ENCODE measurements around the gene ZC3H4. TPM values are rescaled to one million over a fixed set of nuclear protein-coding genes. Genes with fewer than 3 reads are reported as not detected.

Gene ZC3H4
- total and polyA plus RNA-seq, 2 donors (not counting 1 experiment from before 2014, with no cell fraction given) = 12.7 to 73.7 TPM

DNA sequence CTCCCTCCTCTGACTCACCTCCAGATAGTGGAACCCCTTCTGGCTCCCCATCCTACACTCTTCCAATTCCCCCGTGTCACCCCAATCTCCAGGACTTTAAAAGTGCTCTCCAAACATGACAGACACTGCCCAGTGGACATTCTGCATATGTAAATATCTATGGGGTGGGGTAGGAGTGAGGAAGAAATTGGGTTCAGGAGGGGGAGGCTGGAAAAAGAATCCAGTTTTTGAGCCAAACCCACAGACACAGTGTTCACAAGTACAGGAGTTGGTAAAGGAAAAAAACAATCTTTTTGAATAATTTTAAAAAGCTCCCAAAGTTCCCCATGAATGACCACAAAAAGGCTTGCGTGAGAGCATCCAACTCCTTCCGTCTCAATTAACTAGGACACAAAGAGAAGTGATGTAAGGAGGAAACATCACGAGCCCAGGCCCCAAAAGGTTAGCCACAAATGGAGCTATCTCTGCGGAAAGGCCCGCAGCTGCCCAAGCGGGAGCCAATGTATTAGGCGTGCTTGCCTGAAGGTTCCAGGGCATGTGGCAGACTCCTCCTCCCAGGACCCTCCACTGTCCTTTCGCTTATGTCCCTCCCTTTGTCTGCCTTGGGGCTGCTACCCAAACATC is 18.0 kb downstream of the ZC3H4 start:
- Mint-ChIP-seq H3K4me3 (no peak overlapping the region), H3K27ac (peak overlapping the region; percentile 60), H3K27me3 (no peaks in the 10 kb centered on the region), H3K4me1 (peaks cover 42% of the 10 kb centered on the region), H3K9me3 (ENCODE audit: insufficient read depth) (no peaks in the 10 kb centered on the region)
- Histone ChIP-seq H3K9me3 (ENCODE audit: control extremely low read depth in 1 of 3, control insufficient read depth in 2 of 3, insufficient read depth in 1 of 3, low read length in 2 of 3) (no peaks in the 10 kb centered on the region), H3K4me3 (ENCODE audit: control extremely low read depth in 1 of 5, extremely low read depth in 1 of 5, insufficient read depth in 1 of 5, low read depth in 2 of 5, low read length in 4 of 5) (no peak overlapping the region), H3K27me3 (replicated peaks in 1 of 4; ENCODE audit: control extremely low read depth in 1 of 4, control insufficient read depth in 3 of 4, insufficient read depth in 4 of 4, low read length in 3 of 4) (no peaks in the 10 kb centered on the region), H2AFZ (ENCODE audit: insufficient read depth, low read depth, low read length, poor library complexity, severe bottlenecking) (no peak overlapping the region), H3K27ac (ENCODE audit: low read length in 2 of 2) (peak overlapping the region; percentile 38 to 60), H3K9ac (ENCODE audit: low read length) (no peak overlapping the region), H4K20me1 (ENCODE audit: control insufficient read depth, insufficient read depth, low read length, poor library complexity, severe bottlenecking) (peaks cover 47% of the 10 kb centered on the region), H3K36me3 (replicated peaks in 1 of 2; ENCODE audit: control extremely low read depth in 1 of 2, control insufficient read depth in 1 of 2, extremely low read depth in 1 of 2, insufficient read depth in 2 of 2, low read length in 1 of 2) (peaks cover 0 to 38% of the 10 kb centered on the region in 2 experiments), H3K4me1 (ENCODE audit: control insufficient read depth in 2 of 2, insufficient read depth in 2 of 2, low read length in 2 of 2) (peaks cover 5 to 33% of the 10 kb centered on the region in 2 donors), H3K79me2 (ENCODE audit: control insufficient read depth, insufficient read depth, low read length) (peaks cover 83% of the 10 kb centered on the region), H3K4me2 (replicated peaks; ENCODE audit: low read depth, low read length, poor library complexity, severe bottlenecking) (peak overlapping the region; percentile 34)
- WGBS (ENCODE audit: insufficient coverage) = 83% methylated on average over 8 of the region's 9 CpGs
- ChIA-PET CTCF (interaction anchor here (0.6 to 1.6 kb wide), 5 partner anchors 11 to 344 kb away, joined by 3 to 5 read pairs (median 3); no protein-coding TSS in a partner anchor), POLR2A (interaction anchor here (0.6 to 3.0 kb wide), 3 partner anchors 15 to 143 kb away, joined by 5 to 21 read pairs (median 9); partner anchors contain the start of gene ZC3H4)
- intact Hi-C loops (cut with micrococcal nuclease) = loop anchor here (2.0 kb wide), 1 partner anchor 13 kb away; no protein-coding TSS in a partner anchor
- ATAC-seq (ENCODE audit: low read depth) (no peak), DNase-seq (no peak)
- TF ChIP-seq, protein P1, sequence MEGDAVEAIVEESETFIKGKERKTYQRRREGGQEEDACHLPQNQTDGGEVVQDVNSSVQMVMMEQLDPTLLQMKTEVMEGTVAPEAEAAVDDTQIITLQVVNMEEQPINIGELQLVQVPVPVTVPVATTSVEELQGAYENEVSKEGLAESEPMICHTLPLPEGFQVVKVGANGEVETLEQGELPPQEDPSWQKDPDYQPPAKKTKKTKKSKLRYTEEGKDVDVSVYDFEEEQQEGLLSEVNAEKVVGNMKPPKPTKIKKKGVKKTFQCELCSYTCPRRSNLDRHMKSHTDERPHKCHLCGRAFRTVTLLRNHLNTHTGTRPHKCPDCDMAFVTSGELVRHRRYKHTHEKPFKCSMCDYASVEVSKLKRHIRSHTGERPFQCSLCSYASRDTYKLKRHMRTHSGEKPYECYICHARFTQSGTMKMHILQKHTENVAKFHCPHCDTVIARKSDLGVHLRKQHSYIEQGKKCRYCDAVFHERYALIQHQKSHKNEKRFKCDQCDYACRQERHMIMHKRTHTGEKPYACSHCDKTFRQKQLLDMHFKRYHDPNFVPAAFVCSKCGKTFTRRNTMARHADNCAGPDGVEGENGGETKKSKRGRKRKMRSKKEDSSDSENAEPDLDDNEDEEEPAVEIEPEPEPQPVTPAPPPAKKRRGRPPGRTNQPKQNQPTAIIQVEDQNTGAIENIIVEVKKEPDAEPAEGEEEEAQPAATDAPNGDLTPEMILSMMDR (IDR thresholded peaks at IDR 0.05) = no peak
- no peak for TF ChIP-seq EZH2 (IDR thresholded peaks at IDR 0.05; ENCODE audit: borderline replicate concordance, insufficient read depth, low read depth, low read length, poor library complexity, severe bottlenecking)
